HEK293 (cell line): ENCODE results near the gene CCDC187.
A peak's percentile ranks its signal among the peaks of the same experiment; 100 is the strongest.

Source experiments
- CTCF ChIA-PET: fragments of 350-600 bp; formaldehyde crosslinking; extraction: SDS; loops from one replicate; lab custom pipeline; 2021; ENCODE audit warnings: antibody characterized with exemption; lab: Yijun Ruan, JAX
- POLR2A ChIA-PET: fragments of 300-600 bp; formaldehyde crosslinking; extraction: SDS; loops from one replicate; lab custom pipeline; 2020; ENCODE audit warnings: antibody characterized with exemption, inconsistent platforms; lab: Yijun Ruan, JAX
- H3K27ac ChIP-seq: fragments of 200-500 bp; sonication (Bioruptor generic); 2 replicates; pipeline ENCODE4 v1.5.1; 2014; ENCODE audit warnings: low read depth, low read length, control low read depth, inconsistent platforms; ENCODE audit errors: extremely low read depth
- H3K36me3 ChIP-seq, 2 experiments: fragments of 200-500 bp in 1 of 2; sonication (Bioruptor generic) in 1 of 2; 1 replicate in 1 of 2; 2 replicates in 1 of 2; pipeline ENCODE4 v1.5.1; 2014 to 2017; ENCODE audit warnings: inconsistent platforms in 2 of 2, low read length in 2 of 2; ENCODE audit not compliant: control insufficient read depth in 2 of 2, insufficient read depth in 1 of 2
- H3K4me1 ChIP-seq: fragments of 200-500 bp; sonication (Bioruptor generic); 2 replicates; pipeline ENCODE4 v1.5.1; 2014; ENCODE audit warnings: mild to moderate bottlenecking, low read length, inconsistent platforms; ENCODE audit not compliant: control insufficient read depth, insufficient read depth
- H3K4me3 ChIP-seq: 2 replicates; pipeline ENCODE4 v1.5.1; 2011; ENCODE audit warnings: low read depth, mild to moderate bottlenecking, control low read depth, low read length, moderate library complexity
- H3K9me3 ChIP-seq: fragments of 200-500 bp; sonication (Bioruptor generic); 2 replicates; pipeline ENCODE4 v1.5.1; 2014; ENCODE audit warnings: low read depth, low read length, inconsistent platforms; ENCODE audit not compliant: control insufficient read depth, insufficient read depth
- ATF2 ChIP-seq: fragments of 450-650 bp; formaldehyde crosslinking; IDR thresholded peaks from 2 replicates; pipeline ENCODE4 v1.5.1; 2016; ENCODE audit warnings: missing biosample characterization, missing genetic modification characterization, low read depth
- EGR2 ChIP-seq: fragments of 450-650 bp; formaldehyde crosslinking; IDR thresholded peaks from 2 replicates; pipeline ENCODE4 v1.5.1; 2016; ENCODE audit warnings: low read depth, missing biosample characterization, missing genetic modification characterization
- IKZF3 ChIP-seq: fragments of 450-650 bp; IDR thresholded peaks from 2 replicates; pipeline ENCODE4 v1.5.0; 2018; ENCODE audit warnings: missing biosample characterization, mild to moderate bottlenecking, missing genetic modification characterization, moderate library complexity
- KLF7 ChIP-seq: fragments of 450-650 bp; formaldehyde crosslinking; IDR thresholded peaks from 2 replicates; pipeline ENCODE4 v1.5.1; 2016; ENCODE audit warnings: missing biosample characterization, missing genetic modification characterization, borderline replicate concordance
- OSR2 ChIP-seq: fragments of 450-650 bp; formaldehyde crosslinking; IDR thresholded peaks from 2 replicates; pipeline ENCODE4 v1.5.1; 2016; ENCODE audit warnings: missing biosample characterization, missing genetic modification characterization
- PATZ1 ChIP-seq: fragments of 450-650 bp; formaldehyde crosslinking; IDR thresholded peaks from 2 replicates; pipeline ENCODE4 v1.5.1; 2016; ENCODE audit warnings: missing biosample characterization, missing genetic modification characterization
- PRDM4 ChIP-seq: fragments of 450-650 bp; formaldehyde crosslinking; IDR thresholded peaks from 2 replicates; pipeline ENCODE4 v1.5.1; 2017; ENCODE audit warnings: missing biosample characterization, missing genetic modification characterization
- SCRT1 ChIP-seq: fragments of 450-650 bp; formaldehyde crosslinking; IDR thresholded peaks from 2 replicates; pipeline ENCODE4 v1.5.1; 2016; ENCODE audit warnings: missing biosample characterization, missing genetic modification characterization, borderline replicate concordance
- SETDB1 ChIP-seq: IDR thresholded peaks from one replicate; pipeline ENCODE4 v1.6.1; 2017; ENCODE audit warnings: mild to moderate bottlenecking, low read length, moderate library complexity, mixed read lengths; ENCODE audit not compliant: insufficient read length
- SP3 ChIP-seq: fragments of 450-650 bp; formaldehyde crosslinking; IDR thresholded peaks from 2 replicates; pipeline ENCODE4 v1.5.1; 2016; ENCODE audit warnings: missing biosample characterization, missing genetic modification characterization
- YY2 ChIP-seq: fragments of 450-650 bp; formaldehyde crosslinking; IDR thresholded peaks from 2 replicates; pipeline ENCODE4 v1.5.1; 2016; ENCODE audit warnings: missing biosample characterization, missing genetic modification characterization
- ZBTB6 ChIP-seq: fragments of 450-650 bp; formaldehyde crosslinking; IDR thresholded peaks from 2 replicates; pipeline ENCODE4 v1.5.1; 2017; ENCODE audit warnings: missing biosample characterization, missing genetic modification characterization
- ZEB2 ChIP-seq: fragments of 450-650 bp; formaldehyde crosslinking; IDR thresholded peaks from 2 replicates; pipeline ENCODE4 v1.5.1; 2016; ENCODE audit warnings: missing biosample characterization, missing genetic modification characterization
- ZFP37 ChIP-seq: fragments of 450-650 bp; formaldehyde crosslinking; IDR thresholded peaks from 2 replicates; pipeline ENCODE4 v1.5.1; 2016; ENCODE audit warnings: missing biosample characterization, missing genetic modification characterization
- ZFP69B ChIP-seq: fragments of 450-650 bp; formaldehyde crosslinking; IDR thresholded peaks from 2 replicates; pipeline ENCODE4 v1.5.1; 2016; ENCODE audit warnings: missing biosample characterization, missing genetic modification characterization
- ZNF112 ChIP-seq: fragments of 450-650 bp; formaldehyde crosslinking; IDR thresholded peaks from 2 replicates; pipeline ENCODE4 v1.5.0; 2017; ENCODE audit warnings: missing biosample characterization, missing genetic modification characterization
- ZNF155 ChIP-seq: fragments of 450-650 bp; formaldehyde crosslinking; IDR thresholded peaks from 2 replicates; pipeline ENCODE4 v1.5.1; 2016; ENCODE audit warnings: missing biosample characterization, missing genetic modification characterization
- ZNF274 ChIP-seq, 2 experiments: fragments of 200-500 bp in 1 of 2; fragments of 450-650 bp in 1 of 2; sonication (Bioruptor generic) in 1 of 2; formaldehyde crosslinking in 1 of 2; IDR thresholded peaks; 2 replicates each; pipeline versions ENCODE4 v1.5.1 to v1.6.1; 2014 to 2016; ENCODE audit warnings: borderline replicate concordance in 1 of 2, inconsistent platforms in 1 of 2, low read length in 1 of 2, missing biosample characterization in 1 of 2, missing genetic modification characterization in 1 of 2
- ZNF324 ChIP-seq: fragments of 450-650 bp; formaldehyde crosslinking; IDR thresholded peaks from 2 replicates; pipeline ENCODE4 v1.5.1; 2016; ENCODE audit warnings: missing biosample characterization, missing genetic modification characterization
- ZNF366 ChIP-seq: fragments of 450-650 bp; formaldehyde crosslinking; conservative IDR thresholded peaks from 2 replicates; pipeline ENCODE4 v1.5.1; 2016; ENCODE audit warnings: missing biosample characterization, missing genetic modification characterization
- ZNF37A ChIP-seq: fragments of 450-650 bp; IDR thresholded peaks from 2 replicates; pipeline ENCODE4 v1.5.1; 2018; ENCODE audit warnings: missing biosample characterization, missing genetic modification characterization
- ZNF529 ChIP-seq: fragments of 450-650 bp; formaldehyde crosslinking; IDR thresholded peaks from 2 replicates; pipeline ENCODE4 v1.5.1; 2017; ENCODE audit warnings: missing genetic modification characterization, missing biosample characterization; ENCODE audit not compliant: insufficient replicate concordance
- ZNF544 ChIP-seq: fragments of 450-650 bp; formaldehyde crosslinking; IDR thresholded peaks from 2 replicates; pipeline ENCODE4 v1.5.0; 2017; ENCODE audit warnings: missing biosample characterization, missing genetic modification characterization
- ZNF596 ChIP-seq: fragments of 450-650 bp; IDR thresholded peaks from 2 replicates; pipeline ENCODE4 v1.5.0; 2018; ENCODE audit warnings: missing biosample characterization, mild to moderate bottlenecking, missing genetic modification characterization, moderate library complexity
- ZNF626 ChIP-seq: fragments of 450-650 bp; sonication (Bioruptor Pico); formaldehyde crosslinking; IDR thresholded peaks from 2 replicates; pipeline ENCODE4 v1.5.1; 2018; ENCODE audit warnings: missing biosample characterization, missing genetic modification characterization, inconsistent platforms
- ZNF629 ChIP-seq: fragments of 450-650 bp; formaldehyde crosslinking; IDR thresholded peaks from 2 replicates; pipeline ENCODE4 v1.5.1; 2017; ENCODE audit warnings: missing biosample characterization, missing genetic modification characterization
- ZNF707 ChIP-seq: fragments of 450-650 bp; formaldehyde crosslinking; IDR thresholded peaks from 2 replicates; pipeline ENCODE4 v1.5.1; 2016; ENCODE audit warnings: missing biosample characterization, missing genetic modification characterization
- ZNF843 ChIP-seq: fragments of 450-650 bp; formaldehyde crosslinking; IDR thresholded peaks from 2 replicates; pipeline ENCODE4 v1.5.1; 2016; ENCODE audit warnings: missing biosample characterization, missing genetic modification characterization
- ZSCAN5A ChIP-seq: fragments of 450-650 bp; formaldehyde crosslinking; IDR thresholded peaks from 2 replicates; pipeline ENCODE4 v1.5.1; 2016; ENCODE audit warnings: missing biosample characterization, missing genetic modification characterization

Gene CCDC187

GRCh38 chr9:136245219-136246150 lies 58.4 kb downstream of the CCDC187 start, which contains the start of gene QSOX2:
TSS of gene QSOX2 (minus strand) at chr9:136245812. CDS start at chr9:136245803, 9 bp downstream.
- Histone ChIP-seq H3K36me3 (peaks cover 0 to 8% of the 10 kb centered on the region in 2 experiments; a peak in 1 of 3 replicates), H3K4me3 (peak within 1 kb of the TSS; percentile 70), H3K9me3 (no peaks in the 10 kb centered on the region), H3K27ac (peak within 1 kb of the TSS; percentile 60; the same call in 1 of the 2 replicates), H3K4me1 (0 out of 2 replicates have a peak, but pooled peaks cover 2% of the 10 kb centered on the region)
- POLR2A ChIA-PET: interaction anchor here (1.0 to 1.3 kb wide), 2 partner anchors 22 to 284 kb away, joined by 3 to 5 read pairs; partner anchors contain the start of gene UBAC1
- CTCF ChIA-PET: interaction anchor here (0.6 to 1.0 kb wide), 4 partner anchors 36 to 103 kb away, joined by 3 to 4 read pairs (median 4); no protein-coding TSS in a partner anchor
- no peak for TF ChIP-seq ZNF629 (tag by site-specific recombination)
- peak; percentile 46; the same call in 1 of the 2 replicates for TF ChIP-seq PATZ1 (tag by site-specific recombination)
- TF ChIP-seq ZNF366 (tag by site-specific recombination): no peak
- no peak for TF ChIP-seq SETDB1
- no peak for TF ChIP-seq IKZF3
- TF ChIP-seq ZNF596: no peak
- TF ChIP-seq ZNF707 (tag by site-specific recombination): no peak
- TF ChIP-seq KLF7 (tag by site-specific recombination): no peak
- no peak for TF ChIP-seq ZFP69B (tag by site-specific recombination)
- no peak for TF ChIP-seq ZEB2 (tag by site-specific recombination)
- no peak for TF ChIP-seq ZNF274 (IDR thresholded peaks at IDR 0.05; ENCODE audit: low read length)
- TF ChIP-seq ZNF274 (tag by site-specific recombination; IDR thresholded peaks at IDR 0.05; ENCODE audit: borderline replicate concordance): no peak
- no peak for TF ChIP-seq ZNF529 (tag by site-specific recombination)
- TF ChIP-seq ZNF843 (tag by site-specific recombination): no peak
- no peak for TF ChIP-seq ZNF112 (tag by site-specific recombination)
- peak; percentile 53 for TF ChIP-seq SP3
- no peak for TF ChIP-seq ZNF155 (tag by site-specific recombination)
- TF ChIP-seq ZNF626 (tag by site-specific recombination): no peak
- no peak for TF ChIP-seq SCRT1 (tag by site-specific recombination)
- TF ChIP-seq ZNF324 (tag by site-specific recombination): no peak
- no peak for TF ChIP-seq ATF2 (tag by site-specific recombination)
- no peak for TF ChIP-seq OSR2 (tag by site-specific recombination)
- TF ChIP-seq ZBTB6: no peak
- no peak for TF ChIP-seq ZSCAN5A (tag by site-specific recombination)
- peak; percentile 34; the same call in 1 of the 2 replicates for TF ChIP-seq EGR2 (tag by site-specific recombination)
- no peak for TF ChIP-seq ZNF544 (tag by site-specific recombination)
- no peak for TF ChIP-seq YY2 (tag by site-specific recombination)
- TF ChIP-seq ZFP37: no peak
- TF ChIP-seq PRDM4: no peak
- no peak for TF ChIP-seq ZNF37A (tag by site-specific recombination)
